MM.1S (cell line): Measurements from ENCODE around the gene PLCB2.

Source experiments
- DNase-seq: peaks from one replicate; pipeline ENCODE4 v3.0.0-alpha.2; 2015
- H2AFZ ChIP-seq: fragments of 300-600 bp; sonication (generic); 2 replicates; pipeline ENCODE4 v1.6.0; 2016; ENCODE audit warnings: antibody characterized with exemption, low read length
- H3F3A ChIP-seq: fragments of 300-600 bp; sonication (generic); 2 replicates; pipeline ENCODE4 v1.6.1; 2016; ENCODE audit warnings: mild to moderate bottlenecking, antibody characterized with exemption, low read length, moderate library complexity, mixed read lengths; ENCODE audit not compliant: insufficient read depth
- H3K27ac ChIP-seq: fragments of 300-600 bp; sonication (generic); 2 replicates; pipeline ENCODE4 v1.5.1; 2016; ENCODE audit warnings: mild to moderate bottlenecking, low read length
- H3K27me3 ChIP-seq: fragments of 300-600 bp; sonication (generic); replicated peaks from 2 replicates; pipeline ENCODE4 v1.6.0; 2016; ENCODE audit warnings: low read length; ENCODE audit not compliant: insufficient read depth
- H3K36me3 ChIP-seq: fragments of 300-600 bp; sonication (generic); replicated peaks from 2 replicates; pipeline ENCODE4 v1.6.1; 2016; ENCODE audit warnings: mild to moderate bottlenecking, low read length, mixed read lengths; ENCODE audit not compliant: insufficient read depth
- H3K4me1 ChIP-seq: fragments of 300-600 bp; sonication (generic); 2 replicates; pipeline ENCODE4 v1.6.1; 2016; ENCODE audit warnings: low read length, mixed read lengths
- H3K4me2 ChIP-seq: fragments of 300-600 bp; sonication (generic); 2 replicates; pipeline ENCODE4 v1.6.0; 2016; ENCODE audit warnings: low read depth, low read length
- H3K4me3 ChIP-seq: fragments of 300-600 bp; sonication (generic); 2 replicates; pipeline ENCODE4 v1.5.1; 2016; ENCODE audit warnings: low read length, mixed read lengths
- H3K79me2 ChIP-seq: fragments of 300-600 bp; sonication (generic); 2 replicates; pipeline ENCODE4 v1.6.1; 2016; ENCODE audit warnings: mixed run types, low read length, mixed read lengths
- H3K9ac ChIP-seq: fragments of 300-600 bp; sonication (generic); 2 replicates; pipeline ENCODE4 v1.6.1; 2016; ENCODE audit warnings: low read length, mixed read lengths
- H3K9me2 ChIP-seq: fragments of 300-600 bp; sonication (generic); replicated peaks from 2 replicates; pipeline ENCODE4 v1.6.1; 2016; ENCODE audit warnings: mild to moderate bottlenecking, low read length, mixed read lengths; ENCODE audit not compliant: insufficient read depth
- H3K9me3 ChIP-seq: fragments of 300-600 bp; sonication (generic); replicated peaks from 2 replicates; pipeline ENCODE4 v1.6.1; 2016; ENCODE audit warnings: mild to moderate bottlenecking, low read length, mixed read lengths; ENCODE audit not compliant: insufficient read depth
- H4K20me1 ChIP-seq: fragments of 300-600 bp; sonication (generic); 2 replicates; pipeline ENCODE4 v1.6.1; 2016; ENCODE audit warnings: mild to moderate bottlenecking, low read length, moderate library complexity, mixed read lengths; ENCODE audit not compliant: insufficient read depth
- CTCF ChIP-seq: fragments of 300-600 bp; sonication (generic); IDR thresholded peaks from 2 replicates; pipeline ENCODE4 v1.5.1; 2016; ENCODE audit warnings: antibody characterized with exemption, low read length, mixed read lengths
- EZH2 ChIP-seq: fragments of 300-600 bp; sonication (generic); optimal IDR thresholded peaks from 2 replicates; pipeline ENCODE3; 2017; ENCODE audit warnings: low read depth, mild to moderate bottlenecking, antibody characterized with exemption, low read length, mixed read lengths
- EZH2phosphoT487 ChIP-seq: fragments of 300-600 bp; sonication (generic); IDR thresholded peaks from 2 replicates; pipeline ENCODE4 v1.6.1; 2018; ENCODE audit warnings: antibody characterized with exemption, low read length

Gene PLCB2

GRCh38 chr15:40307421-40308211 lies at the start of gene PLCB2:
Gene PLCB2 (minus strand): TSS chr15:40307935. CDS start chr15:40307672, 263 bp downstream.
- TF ChIP-seq CTCF (peak; percentile 29; the same call in 1 of the 2 replicates), EZH2 (no peak)
- H3K9ac ChIP-seq: no peak within 1 kb of the TSS
- no peaks in the 10 kb centered on the region for H4K20me1 ChIP-seq
- H3K4me2 ChIP-seq: no peak within 1 kb of the TSS
- H3K27ac ChIP-seq: no peak within 1 kb of the TSS
- no peaks in the 10 kb centered on the region for H3K9me2 ChIP-seq
- H3K4me3 ChIP-seq: no peak within 1 kb of the TSS
- H3K79me2 ChIP-seq: no peaks in the 10 kb centered on the region
- H3F3A ChIP-seq: no peaks in the 10 kb centered on the region
- no peaks in the 10 kb centered on the region for H3K4me1 ChIP-seq
- no peak within 1 kb of the TSS for H2AFZ ChIP-seq
- DNase-seq: no peak
- no peaks in the 10 kb centered on the region for H3K9me3 ChIP-seq
- no peaks in the 10 kb centered on the region for H3K27me3 ChIP-seq
- no peaks in the 10 kb centered on the region for H3K36me3 ChIP-seq

- peaks cover 2% of the 10 kb centered on the region; the same call in 1 of the 2 replicates for H3F3A ChIP-seq
- H3K9me3 ChIP-seq: no peaks in the 10 kb centered on the region
- H3K9ac ChIP-seq: no peak overlapping the region
- no peak overlapping the region for H3K27ac ChIP-seq
- TF ChIP-seq CTCF: no peak
- TF ChIP-seq EZH2phosphoT487: no peak
- TF ChIP-seq EZH2: no peak
- H3K4me3 ChIP-seq: 0 out of 2 replicates have a peak overlapping the region, but pooled peaks have one; percentile 74
- no peak for DNase-seq
- H3K4me2 ChIP-seq: peak overlapping the region; percentile 100; the same call in 1 of the 2 replicates
- H3K9me2 ChIP-seq: no peaks in the 10 kb centered on the region
- no peaks in the 10 kb centered on the region for H4K20me1 ChIP-seq
- H3K36me3 ChIP-seq: no peaks in the 10 kb centered on the region
- 0 out of 2 replicates have a peak, but pooled peaks cover 5% of the 10 kb centered on the region for H3K4me1 ChIP-seq
- H2AFZ ChIP-seq: no peak overlapping the region
- H3K27me3 ChIP-seq: peaks cover 4% of the 10 kb centered on the region; the same call in 1 of the 2 replicates
- H3K79me2 ChIP-seq: no peaks in the 10 kb centered on the region
Observed at GRCh38 chr15:40357246-40357645, 49.5 kb upstream of the PLCB2 start.

GRCh38 chr15:40355976-40356585 lies 48.3 kb upstream of the PLCB2 start:
- H3K9me2 ChIP-seq: no peaks in the 10 kb centered on the region
- no peak overlapping the region for H3K27ac ChIP-seq
- peaks cover 2% of the 10 kb centered on the region; the same call in 1 of the 2 replicates for H3F3A ChIP-seq
- H3K9me3 ChIP-seq: no peaks in the 10 kb centered on the region
- no peak for DNase-seq
- no peak overlapping the region for H3K4me2 ChIP-seq
- no peaks in the 10 kb centered on the region for H4K20me1 ChIP-seq
- no peaks in the 10 kb centered on the region for H3K36me3 ChIP-seq
- no peaks in the 10 kb centered on the region for H3K79me2 ChIP-seq
- H2AFZ ChIP-seq: no peak overlapping the region
- H3K9ac ChIP-seq: no peak overlapping the region
- H3K27me3 ChIP-seq: peaks cover 4% of the 10 kb centered on the region; the same call in 1 of the 2 replicates
- H3K4me1 ChIP-seq: 0 out of 2 replicates have a peak, but pooled peaks cover 5% of the 10 kb centered on the region
- H3K4me3 ChIP-seq: no peak overlapping the region
- TF ChIP-seq EZH2 (no peak), CTCF (no peak), EZH2phosphoT487 (no peak)
